DMS 273 (cell line): ENCODE data around the gene CBY1.

Experiments
- DNase-seq: peaks from one replicate; lab custom pipeline; 2025; ENCODE audit not compliant: unreplicated experiment; lab: John Stamatoyannopoulos, UW

Gene CBY1

GRCh38 chr22:38700270-38700788, 43.9 kb downstream of the CBY1 start:
- peak; percentile 77 for DNase-seq

GRCh38 chr22:38700789-38701628, 44.6 kb downstream of the CBY1 start, which contains the start of gene JOSD1:
Gene JOSD1, minus strand, starts transcription at chr22:38700943. Its CDS starts 956 bp downstream, at chr22:38699987.
- DNase-seq: peak; percentile 97

DNA sequence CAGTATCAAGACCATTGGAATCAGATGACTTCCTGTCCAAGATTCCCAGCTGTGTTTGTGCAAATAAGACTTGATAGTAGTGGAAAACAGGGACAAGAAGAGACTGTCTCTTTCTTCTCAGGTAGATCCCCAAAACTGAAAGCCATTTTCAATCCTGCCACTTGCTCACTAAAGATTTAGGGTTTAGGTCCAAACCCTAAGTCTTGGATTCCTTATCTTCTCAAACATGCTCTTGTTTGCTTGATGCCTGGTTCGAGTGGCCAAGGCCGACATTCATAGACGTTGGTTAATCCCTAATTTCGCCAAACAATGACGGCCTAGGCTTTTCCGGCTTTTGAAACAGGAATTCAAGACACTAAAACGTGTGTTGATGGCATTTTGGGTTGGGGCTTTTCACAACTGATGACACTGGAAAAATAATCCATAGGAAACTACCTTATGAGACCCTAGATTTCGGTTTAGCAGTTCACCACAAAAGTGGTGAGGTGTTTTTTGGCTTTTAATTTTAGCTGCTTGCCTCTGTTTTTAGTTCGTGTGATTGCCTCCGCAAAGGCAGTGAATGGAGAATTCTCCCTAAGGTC, 48.3 kb downstream of the CBY1 start:
- DNase-seq: no peak

GRCh38 chr22:38705235-38706100, 49.0 kb downstream of the CBY1 start, which contains the start of gene GTPBP1:
Gene GTPBP1, plus strand, starts transcription at chr22:38705944. Its CDS starts 12 bp downstream, at chr22:38705956.
- peak; percentile 99 for DNase-seq

DNA sequence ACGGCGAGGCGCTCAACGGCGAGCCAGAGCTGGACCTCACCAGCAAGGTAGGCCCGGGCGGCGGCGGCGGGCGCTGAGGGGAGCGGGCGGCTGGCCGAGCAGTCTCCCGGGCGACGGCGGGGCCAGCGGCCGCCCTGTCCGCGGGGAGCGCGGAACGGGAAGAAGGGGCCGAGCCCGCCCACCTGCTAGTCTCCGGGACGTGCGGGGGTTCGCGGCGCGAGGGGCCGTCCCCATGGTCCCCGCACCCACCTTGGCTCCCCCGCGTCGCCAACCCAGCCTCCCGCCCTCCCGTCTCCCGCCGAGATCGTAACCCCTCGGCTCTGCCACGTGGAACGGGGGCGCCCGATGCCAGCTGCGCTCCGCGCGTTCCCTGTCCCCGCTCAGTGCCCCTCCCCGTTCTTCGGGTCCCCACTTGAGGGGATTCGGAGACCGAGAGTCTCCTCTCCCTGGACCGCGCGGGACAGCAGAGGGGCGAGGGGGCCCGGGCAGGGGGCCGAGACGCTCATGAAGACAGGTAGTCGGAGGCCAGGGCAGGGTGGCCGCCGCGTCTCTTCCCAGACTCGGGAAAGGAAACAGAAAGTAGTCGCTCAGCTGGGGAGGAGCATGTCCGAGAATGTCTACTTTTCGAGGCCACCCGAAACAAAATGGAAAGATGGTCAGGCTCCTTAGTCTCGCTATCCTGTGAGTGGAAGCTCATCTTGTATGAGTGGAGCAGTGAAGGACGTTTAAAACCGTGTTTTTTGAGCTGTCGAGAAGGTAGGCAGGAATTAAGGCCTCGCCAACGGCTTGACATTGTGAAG, 49.9 kb downstream of the CBY1 start:
- DNase-seq: peak; percentile 57

GRCh38 chr22:38706901-38707195, 50.4 kb downstream of the CBY1 start:
- no peak for DNase-seq

GRCh38 chr22:38707346-38707745, 50.9 kb downstream of the CBY1 start:
- no peak for DNase-seq

GRCh38 chr22:38707984-38708383, 51.5 kb downstream of the CBY1 start:
- DNase-seq: no peak

GRCh38 chr22:38709306-38709705, 52.9 kb downstream of the CBY1 start:
- no peak for DNase-seq

DNA sequence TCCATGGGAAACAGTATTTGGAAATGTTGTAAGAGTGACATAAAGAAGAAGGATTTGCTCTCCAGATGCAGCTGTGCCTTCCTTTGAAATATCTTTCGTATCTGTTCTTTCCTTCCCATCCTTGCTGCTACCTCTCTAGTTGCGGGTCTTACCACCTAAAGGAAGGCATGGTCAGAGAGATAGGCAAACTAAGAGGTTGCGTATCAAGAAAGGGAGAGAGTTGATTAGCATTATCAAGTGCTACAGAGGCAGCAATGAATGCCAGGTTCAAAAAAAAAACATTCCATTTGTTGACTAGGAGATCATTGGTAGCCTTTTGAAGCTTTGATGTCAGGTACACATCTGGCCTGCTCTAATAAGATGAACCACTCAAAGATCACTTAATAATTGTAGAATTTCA, 53.9 kb downstream of the CBY1 start:
- no peak for DNase-seq

DNA sequence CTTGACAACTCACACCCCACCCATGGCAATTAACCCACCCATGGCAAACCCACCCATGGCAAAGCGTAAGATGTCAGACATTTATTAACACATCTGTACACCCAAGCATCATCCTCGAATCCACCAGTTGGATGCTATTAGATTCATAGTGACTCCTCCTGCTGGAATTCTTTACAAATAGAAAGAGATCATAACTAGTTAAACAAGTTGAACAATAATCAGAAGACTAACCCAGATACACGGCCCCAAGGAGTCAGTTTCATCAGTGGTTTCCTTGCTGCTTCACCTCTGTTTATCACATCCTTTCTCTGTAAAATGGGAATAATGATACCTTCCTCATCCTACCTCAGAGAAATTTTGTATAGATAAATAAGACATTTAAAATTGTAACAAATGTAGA, 54.4 kb downstream of the CBY1 start:
- DNase-seq: no peak

DNA sequence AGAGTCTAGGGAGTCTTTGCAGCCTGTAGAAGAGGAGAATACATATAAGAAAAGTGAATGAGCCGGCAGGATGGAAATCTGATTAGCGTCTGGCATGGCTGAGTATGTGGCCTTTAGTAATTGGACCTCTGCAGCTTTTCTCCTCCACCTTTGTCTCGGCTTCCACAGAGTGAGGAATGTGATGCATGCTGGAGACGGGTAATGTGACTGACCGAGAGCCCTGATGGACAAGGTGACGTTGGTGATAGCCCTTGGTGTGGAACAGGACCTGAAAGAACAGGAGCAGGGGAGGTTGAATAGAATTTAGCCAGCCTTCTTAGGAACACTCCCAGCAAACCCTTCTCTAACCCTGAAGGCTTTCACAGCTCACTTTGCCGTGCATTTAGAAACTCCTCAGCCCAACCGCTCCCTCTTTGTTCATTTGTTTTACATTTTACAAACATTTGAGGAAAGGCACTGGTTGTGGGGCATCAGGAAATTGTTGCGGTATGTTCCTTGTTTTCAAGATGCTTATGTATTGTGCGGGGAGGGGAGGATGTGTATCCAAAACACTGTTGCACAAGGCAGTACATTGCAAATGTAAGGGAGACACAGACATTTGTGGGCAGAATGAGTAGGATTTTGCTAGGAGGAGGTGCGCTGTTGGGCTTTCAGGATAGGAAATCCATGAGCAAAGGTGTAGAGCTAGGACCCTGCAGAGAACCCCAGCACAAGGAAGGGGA, 56.2 kb downstream of the CBY1 start:
- no peak for DNase-seq

DNA sequence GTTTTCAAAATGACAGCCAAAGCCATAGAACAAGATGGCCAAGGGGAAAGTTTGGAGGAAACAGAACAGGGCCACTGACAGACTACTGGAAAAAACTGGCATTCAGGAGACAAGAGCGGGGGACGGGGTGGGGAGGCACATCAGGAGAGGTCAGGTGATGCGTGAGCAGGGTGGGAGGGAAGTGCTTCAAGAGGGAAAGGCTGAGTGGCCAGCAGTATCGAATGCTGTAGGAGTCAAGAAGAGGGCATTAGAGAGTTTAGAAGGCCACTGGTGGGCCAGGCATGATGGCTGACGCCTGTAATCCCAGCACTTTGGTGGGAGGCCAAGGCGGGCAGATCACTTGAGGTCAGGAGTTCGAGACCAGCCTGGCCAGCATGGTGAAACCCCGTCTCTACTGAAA, 57.5 kb downstream of the CBY1 start:
- DNase-seq: no peak

DNA sequence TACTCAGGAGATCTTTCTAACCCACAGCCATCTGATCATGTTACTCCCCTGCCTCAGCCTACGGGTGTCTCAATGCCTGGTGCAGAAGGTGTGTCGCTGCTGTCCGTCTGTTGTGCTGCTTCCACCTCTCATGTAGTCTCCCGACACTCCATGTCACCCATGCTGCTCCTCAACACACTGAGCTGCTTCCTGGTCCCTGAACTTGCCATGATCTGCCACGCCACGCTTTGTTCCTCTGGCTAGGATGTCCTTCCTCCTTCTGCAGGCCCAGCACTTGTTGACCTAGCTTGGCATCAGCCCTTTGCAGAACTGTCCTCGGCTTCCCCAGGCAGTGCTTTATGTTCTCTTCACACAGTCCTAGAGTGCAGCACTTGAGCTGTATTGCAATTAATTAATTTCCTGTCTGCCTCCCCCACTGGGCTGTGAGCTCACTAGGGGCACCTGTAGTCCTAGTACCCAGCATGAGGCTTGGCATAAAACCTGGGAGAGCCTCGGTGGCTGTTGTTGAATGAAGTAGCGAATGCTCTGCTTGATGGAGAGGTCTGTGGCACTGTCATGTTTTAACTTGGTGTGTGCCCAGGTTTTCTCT, 58.8 kb downstream of the CBY1 start:
- no peak for DNase-seq

DNA sequence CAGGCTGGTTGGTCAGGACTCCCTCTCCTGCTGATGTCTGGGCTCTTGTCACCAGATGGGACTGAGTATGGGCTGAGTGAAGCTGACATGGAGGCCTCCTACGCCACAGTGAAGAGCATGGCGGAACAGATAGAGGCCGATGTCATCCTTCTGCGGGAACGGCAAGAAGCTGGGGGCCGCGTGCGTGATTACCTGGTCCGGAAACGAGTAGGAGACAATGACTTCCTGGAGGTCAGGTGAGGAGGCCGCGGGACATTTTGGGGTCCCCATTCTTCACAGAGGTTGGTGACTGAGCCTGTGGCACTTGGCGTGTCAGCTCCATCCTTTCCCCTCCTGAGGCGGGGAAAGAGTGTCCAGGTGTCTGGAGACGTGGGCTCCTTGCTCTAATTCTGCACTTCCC, 59.4 kb downstream of the CBY1 start:
- no peak for DNase-seq

DNA sequence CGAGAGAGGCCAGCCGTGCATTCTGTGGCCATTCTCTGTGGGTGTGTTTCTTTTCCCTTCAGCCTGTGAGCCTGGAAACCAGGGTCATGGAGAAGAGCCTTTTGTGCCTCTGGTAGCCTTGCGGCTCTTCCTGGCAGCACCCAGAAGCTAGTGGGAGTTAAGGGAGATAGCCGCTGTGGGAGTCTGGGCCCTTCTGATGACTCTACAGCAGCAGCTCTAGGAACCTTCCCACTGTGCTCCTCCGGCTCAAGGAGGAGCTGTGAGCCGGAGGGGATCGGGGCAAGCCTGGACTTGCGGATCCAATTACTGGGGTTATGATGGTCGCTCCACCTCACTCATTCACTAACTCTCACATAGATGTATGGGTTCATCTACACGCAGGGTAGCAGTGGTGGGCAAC, 59.8 kb downstream of the CBY1 start:
- DNase-seq: no peak

DNA sequence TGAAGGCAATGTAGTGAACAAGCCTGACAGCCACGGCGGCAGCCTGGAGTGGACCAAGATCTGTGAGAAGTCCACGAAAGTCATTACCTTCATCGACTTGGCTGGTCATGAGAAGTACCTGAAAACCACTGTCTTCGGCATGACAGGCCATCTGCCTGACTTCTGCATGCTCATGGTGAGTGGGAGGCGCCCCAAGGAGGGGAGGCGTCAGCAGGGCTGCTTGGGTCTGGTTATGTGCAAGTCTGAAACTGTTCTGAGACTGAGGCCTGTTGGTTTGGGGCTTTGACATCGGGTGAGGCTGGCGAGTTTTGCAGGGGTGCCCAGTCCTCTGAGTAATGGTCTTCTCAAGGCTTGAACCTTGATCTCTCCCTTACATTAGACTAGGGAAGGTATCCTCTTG, 60.4 kb downstream of the CBY1 start:
- DNase-seq: no peak

DNA sequence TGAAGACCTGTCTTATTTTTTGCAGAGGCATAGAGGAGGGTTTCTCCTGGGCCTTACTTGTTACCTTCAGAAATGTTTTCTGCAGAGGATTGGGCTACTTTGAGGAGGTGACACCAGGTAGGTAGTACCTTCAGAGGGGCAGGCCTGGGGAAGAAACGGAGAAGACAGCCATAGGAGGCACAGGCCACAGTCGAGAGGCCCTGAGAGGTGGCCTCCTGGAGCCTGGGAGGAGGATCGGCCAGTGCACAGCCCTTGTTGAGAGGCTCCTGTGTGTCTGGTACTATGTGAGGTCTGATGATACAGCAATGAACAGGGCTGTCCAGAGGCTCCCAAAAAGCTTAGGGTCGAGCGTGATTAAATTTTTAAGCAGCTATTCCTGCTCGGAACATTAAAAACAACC, 60.8 kb downstream of the CBY1 start:
- no peak for DNase-seq

DNA sequence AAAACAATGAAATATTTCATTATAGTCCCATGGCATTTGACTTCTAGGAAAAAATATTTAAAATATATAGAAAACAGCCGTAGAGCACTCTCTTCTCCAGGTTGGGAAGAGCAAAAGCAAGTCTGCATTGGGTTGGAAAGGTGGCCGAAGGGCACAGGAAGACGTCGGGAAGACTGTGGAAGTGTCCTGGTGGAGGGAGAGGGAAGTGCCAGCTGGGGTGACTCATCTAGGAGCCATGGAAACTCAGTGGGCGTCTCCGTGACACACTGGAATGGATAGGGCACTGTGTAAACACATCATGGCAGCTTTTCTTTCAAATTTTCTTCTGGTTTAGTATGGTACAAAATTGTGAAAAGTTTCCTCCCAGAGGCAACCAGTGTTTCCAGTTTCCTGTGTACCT, 62.0 kb downstream of the CBY1 start:
- DNase-seq: peak; percentile 80

GRCh38 chr22:38719196-38719595, 62.8 kb downstream of the CBY1 start:
- DNase-seq: no peak
